SK-N-SH (cell line): Measurements from ENCODE around the gene GABRB1. TPM values are rescaled to one million over a fixed set of nuclear protein-coding genes. Genes with fewer than 3 reads are reported as not detected.

Experiments used
- CTCF ChIA-PET: fragments of 300-600, 350-600 bp; formaldehyde crosslinking; extraction: SDS; loops from one replicate; lab custom pipeline; 2021; lab: Yijun Ruan, JAX
- POLR2A ChIA-PET: fragments of 350-600 bp; sonication (Branson Sonifier 250); formaldehyde crosslinking; extraction: SDS; loops from one replicate; lab custom pipeline; 2020; ENCODE audit warnings: antibody characterized with exemption, inconsistent platforms; lab: Yijun Ruan, JAX
- DNase-seq: peaks from one replicate; pipeline ENCODE4 v3.0.0; 2012
- H2AFZ ChIP-seq: fragments of 200-600 bp; sonication (generic); 2 replicates; pipeline ENCODE4 v1.8.1; 2016; ENCODE audit warnings: antibody characterized with exemption, mild to moderate bottlenecking, low read depth
- H3F3A ChIP-seq: fragments of 200-600 bp; sonication (generic); replicated peaks from 2 replicates; pipeline ENCODE3; 2016; ENCODE audit warnings: antibody characterized with exemption, mild to moderate bottlenecking; ENCODE audit not compliant: insufficient read depth
- H3K27ac ChIP-seq, 2 experiments: fragments of 200-500 bp in 1 of 2; fragments of 200-600 bp in 1 of 2; sonication (Bioruptor generic) in 1 of 2; sonication (generic), shearing (Covaris generic) in 1 of 2; 2 replicates each; pipeline versions ENCODE4 v1.5.1 to v1.6.1; 2014 to 2016; ENCODE audit warnings: low read depth in 2 of 2, inconsistent platforms in 1 of 2, low read length in 1 of 2, mild to moderate bottlenecking in 1 of 2, mixed read lengths in 1 of 2
- H3K27me3 ChIP-seq: fragments of 200-600 bp; sonication (generic), shearing (Covaris generic); 2 replicates; pipeline ENCODE4 v1.6.1; 2016; ENCODE audit warnings: mixed run types; ENCODE audit not compliant: insufficient read depth
- H3K36me3 ChIP-seq, 2 experiments: fragments of 200-500 bp in 1 of 2; fragments of 200-600 bp in 1 of 2; sonication (Bioruptor generic) in 1 of 2; sonication (generic) in 1 of 2; replicated peaks in 1 of 2; 2 replicates each; pipeline versions ENCODE3 to v1.5.1; 2014 to 2016; ENCODE audit warnings: low read length in 1 of 2, mild to moderate bottlenecking in 1 of 2; ENCODE audit not compliant: insufficient read depth in 2 of 2, control insufficient read depth in 1 of 2
- H3K4me1 ChIP-seq, 2 experiments: fragments of 200-500 bp in 1 of 2; fragments of 200-600 bp in 1 of 2; sonication (Bioruptor generic) in 1 of 2; sonication (generic), shearing (Covaris generic) in 1 of 2; 2 replicates each; pipeline versions ENCODE4 v1.5.1 to v1.6.1; 2014 to 2016; ENCODE audit warnings: low read depth in 1 of 2, low read length in 1 of 2, mixed run types in 1 of 2; ENCODE audit not compliant: insufficient read depth in 2 of 2, control insufficient read depth in 1 of 2
- H3K4me2 ChIP-seq: fragments of 200-600 bp; sonication (generic), shearing (Covaris generic); 2 replicates; pipeline ENCODE4 v1.6.1; 2017; ENCODE audit warnings: mixed run types
- H3K4me3 ChIP-seq, 2 experiments: fragments of 200-500 bp in 1 of 2; fragments of 200-600 bp in 1 of 2; sonication (Bioruptor generic) in 1 of 2; sonication (generic), shearing (Covaris generic) in 1 of 2; 2 replicates each; pipeline versions ENCODE4 v1.5.1 to v1.8.1; 2014 to 2016; ENCODE audit warnings: low read depth in 2 of 2, inconsistent platforms in 1 of 2, low read length in 1 of 2, mild to moderate bottlenecking in 1 of 2, mixed read lengths in 1 of 2, moderate library complexity in 1 of 2
- H3K79me2 ChIP-seq: fragments of 200-600 bp; sonication (generic); 2 replicates; pipeline ENCODE4 v1.8.1; 2017; ENCODE audit warnings: mild to moderate bottlenecking; ENCODE audit not compliant: insufficient read depth
- H3K9ac ChIP-seq: fragments of 200-600 bp; sonication (generic); 2 replicates; pipeline ENCODE4 v1.6.1; 2017; ENCODE audit warnings: mixed run types
- H3K9me2 ChIP-seq: fragments of 200-600 bp; sonication (generic); 2 replicates; pipeline ENCODE4 v1.6.1; 2017; ENCODE audit warnings: mixed run types
- H3K9me3 ChIP-seq: fragments of 200-600 bp; sonication (generic); 2 replicates; pipeline ENCODE4 v1.6.1; 2017; ENCODE audit warnings: mixed run types, mild to moderate bottlenecking, moderate library complexity
- H4K20me1 ChIP-seq: fragments of 200-600 bp; sonication (generic); 2 replicates; pipeline ENCODE4 v1.6.1; 2017; ENCODE audit warnings: mild to moderate bottlenecking, mixed run types; ENCODE audit not compliant: insufficient read depth
- CHD2 ChIP-seq: fragments of 150-350 bp; IDR thresholded peaks from 2 replicates; pipeline ENCODE4 v1.6.1; 2018; ENCODE audit warnings: low read length; ENCODE audit not compliant: partially characterized antibody
- EZH2phosphoT487 ChIP-seq: fragments of 200-600 bp; sonication (generic); IDR thresholded peaks from 2 replicates; pipeline ENCODE4 v1.6.1; 2017; ENCODE audit warnings: low read depth, mixed run types, mild to moderate bottlenecking, antibody characterized with exemption, moderate library complexity, borderline replicate concordance
- FOSL2 ChIP-seq: IDR thresholded peaks from 2 replicates; pipeline ENCODE4 v1.4.0; 2012; ENCODE audit warnings: low read depth, mild to moderate bottlenecking, moderate library complexity, borderline replicate concordance
- MEF2A ChIP-seq: IDR thresholded peaks from 2 replicates; pipeline ENCODE4 v1.4.0; 2012; ENCODE audit warnings: low read depth, borderline replicate concordance
- NFIC ChIP-seq: IDR thresholded peaks from 2 replicates; pipeline ENCODE4 v1.4.0; 2012; ENCODE audit warnings: borderline replicate concordance
- RAD21 ChIP-seq: IDR thresholded peaks from 2 replicates; pipeline ENCODE4 v1.6.1; 2012; ENCODE audit warnings: mild to moderate bottlenecking, low read length
- RCOR1 ChIP-seq: fragments of 150-350 bp; IDR thresholded peaks from 2 replicates; pipeline ENCODE4 v1.6.1; 2017; ENCODE audit warnings: antibody characterized with exemption, low read length
- RFX5 ChIP-seq: IDR thresholded peaks from 2 replicates; pipeline ENCODE4 v1.6.1; 2012; ENCODE audit warnings: mild to moderate bottlenecking, improper control_type of control experiment, low read length
- RXRA ChIP-seq: IDR thresholded peaks from 2 replicates; pipeline ENCODE4 v1.4.0; 2012; ENCODE audit warnings: low read depth, mild to moderate bottlenecking, borderline replicate concordance
- SIN3A ChIP-seq: IDR thresholded peaks from 2 replicates; pipeline ENCODE4 v1.6.1; 2012; ENCODE audit warnings: low read depth, mild to moderate bottlenecking, low read length, moderate library complexity, borderline replicate concordance
- YY1 ChIP-seq: IDR thresholded peaks from 2 replicates; pipeline ENCODE4 v1.4.0; 2012; ENCODE audit warnings: low read depth, mild to moderate bottlenecking
- WGBS: methylation state at CpG from one replicate; pipeline ENCODE4 v1.1.6; 2017; ENCODE audit warnings: low lambda C conversion rate; 5-methylcytosine and 5-hydroxymethylcytosine counted together
- polyA plus RNA-seq, 3 experiments: library from polyadenylated mRNA; depleted of rRNA; stranded (reverse); fragments of >200 nt; gene quantifications; 2 replicates each; pipeline ENCODE4 v1.2.3, GENCODE V29; 2012
- TF ChIP-seq, protein P1 (sequence below): IDR thresholded peaks from 2 replicates; pipeline ENCODE4 v1.4.0; 2012; ENCODE audit warnings: low read depth
- TF ChIP-seq, protein P2 (sequence below): IDR thresholded peaks from 2 replicates; pipeline ENCODE4 v1.4.0; 2012; ENCODE audit warnings: low read depth, borderline replicate concordance
- TF ChIP-seq, protein P3 (sequence below): fragments of 150-350 bp; IDR thresholded peaks from 2 replicates; pipeline ENCODE4 v1.6.1; 2016; ENCODE audit warnings: mild to moderate bottlenecking, low read depth, low read length
- TF ChIP-seq, protein P4 (sequence below): IDR thresholded peaks from 2 replicates; pipeline ENCODE4 v1.4.0; 2012; ENCODE audit warnings: low read depth, borderline replicate concordance
- TF ChIP-seq, protein P5 (sequence below): fragments of 150-350 bp; IDR thresholded peaks from 2 replicates; pipeline ENCODE4 v1.6.1; 2017; ENCODE audit warnings: antibody characterized with exemption, low read length, low read depth, borderline replicate concordance

Gene GABRB1
- polyA plus RNA-seq, 1 of the 3 experiments (the other 2 are of a cell fraction) = not detected

DNA sequence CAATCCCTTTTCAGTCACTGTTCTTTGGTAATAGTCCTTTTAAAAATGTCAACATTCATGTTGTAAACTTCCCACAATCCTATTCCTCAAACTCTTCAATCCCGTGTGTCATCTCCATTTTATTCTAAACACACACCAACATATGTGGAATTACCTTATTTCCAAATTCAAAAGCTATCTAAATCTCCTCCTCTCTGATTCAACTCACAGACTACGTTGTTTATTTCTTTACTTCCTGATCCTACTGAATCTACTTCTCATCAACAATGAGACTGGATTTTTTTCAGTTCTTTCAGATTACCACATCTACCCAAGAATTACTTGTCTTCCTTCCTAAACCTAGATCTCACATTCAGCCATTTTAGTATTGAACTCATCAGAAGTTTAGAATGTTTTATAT lies 188.2 kb downstream of the GABRB1 start:
- POLR2A ChIA-PET = no interaction called here
- DNase-seq = no peak
- Histone ChIP-seq H3K27me3 (no peaks in the 10 kb centered on the region), H3K4me3 (no peak overlapping the region), H3K36me3 (no peaks in the 10 kb centered on the region), H3K4me2 (no peak overlapping the region), H3K9ac (no peak overlapping the region), H4K20me1 (no peaks in the 10 kb centered on the region), H3K27ac (no peak overlapping the region), H3K9me2 (no peaks in the 10 kb centered on the region), H3K79me2 (no peaks in the 10 kb centered on the region), H3K4me1 (peaks cover 0 to 14% of the 10 kb centered on the region in 2 experiments; a peak in 1 of 4 replicates), H2AFZ (no peak overlapping the region), H3K9me3 (no peaks in the 10 kb centered on the region), H3F3A (peaks cover 20% of the 10 kb centered on the region)
- TF ChIP-seq RAD21 (no peak), YY1 (no peak), FOSL2 (no peak), EZH2phosphoT487 (no peak), RXRA (no peak), CHD2 (no peak), RFX5 (no peak), RCOR1 (no peak), NFIC (no peak), MEF2A (no peak), SIN3A (no peak)
- TF ChIP-seq, protein P1, sequence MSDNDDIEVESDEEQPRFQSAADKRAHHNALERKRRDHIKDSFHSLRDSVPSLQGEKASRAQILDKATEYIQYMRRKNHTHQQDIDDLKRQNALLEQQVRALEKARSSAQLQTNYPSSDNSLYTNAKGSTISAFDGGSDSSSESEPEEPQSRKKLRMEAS = no peak
- TF ChIP-seq, protein P2, sequence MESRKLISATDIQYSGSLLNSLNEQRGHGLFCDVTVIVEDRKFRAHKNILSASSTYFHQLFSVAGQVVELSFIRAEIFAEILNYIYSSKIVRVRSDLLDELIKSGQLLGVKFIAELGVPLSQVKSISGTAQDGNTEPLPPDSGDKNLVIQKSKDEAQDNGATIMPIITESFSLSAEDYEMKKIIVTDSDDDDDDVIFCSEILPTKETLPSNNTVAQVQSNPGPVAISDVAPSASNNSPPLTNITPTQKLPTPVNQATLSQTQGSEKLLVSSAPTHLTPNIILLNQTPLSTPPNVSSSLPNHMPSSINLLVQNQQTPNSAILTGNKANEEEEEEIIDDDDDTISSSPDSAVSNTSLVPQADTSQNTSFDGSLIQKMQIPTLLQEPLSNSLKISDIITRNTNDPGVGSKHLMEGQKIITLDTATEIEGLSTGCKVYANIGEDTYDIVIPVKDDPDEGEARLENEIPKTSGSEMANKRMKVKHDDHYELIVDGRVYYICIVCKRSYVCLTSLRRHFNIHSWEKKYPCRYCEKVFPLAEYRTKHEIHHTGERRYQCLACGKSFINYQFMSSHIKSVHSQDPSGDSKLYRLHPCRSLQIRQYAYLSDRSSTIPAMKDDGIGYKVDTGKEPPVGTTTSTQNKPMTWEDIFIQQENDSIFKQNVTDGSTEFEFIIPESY = no peak
- TF ChIP-seq, protein P3, sequence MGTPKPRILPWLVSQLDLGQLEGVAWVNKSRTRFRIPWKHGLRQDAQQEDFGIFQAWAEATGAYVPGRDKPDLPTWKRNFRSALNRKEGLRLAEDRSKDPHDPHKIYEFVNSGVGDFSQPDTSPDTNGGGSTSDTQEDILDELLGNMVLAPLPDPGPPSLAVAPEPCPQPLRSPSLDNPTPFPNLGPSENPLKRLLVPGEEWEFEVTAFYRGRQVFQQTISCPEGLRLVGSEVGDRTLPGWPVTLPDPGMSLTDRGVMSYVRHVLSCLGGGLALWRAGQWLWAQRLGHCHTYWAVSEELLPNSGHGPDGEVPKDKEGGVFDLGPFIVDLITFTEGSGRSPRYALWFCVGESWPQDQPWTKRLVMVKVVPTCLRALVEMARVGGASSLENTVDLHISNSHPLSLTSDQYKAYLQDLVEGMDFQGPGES = no peak
- TF ChIP-seq, protein P4, sequence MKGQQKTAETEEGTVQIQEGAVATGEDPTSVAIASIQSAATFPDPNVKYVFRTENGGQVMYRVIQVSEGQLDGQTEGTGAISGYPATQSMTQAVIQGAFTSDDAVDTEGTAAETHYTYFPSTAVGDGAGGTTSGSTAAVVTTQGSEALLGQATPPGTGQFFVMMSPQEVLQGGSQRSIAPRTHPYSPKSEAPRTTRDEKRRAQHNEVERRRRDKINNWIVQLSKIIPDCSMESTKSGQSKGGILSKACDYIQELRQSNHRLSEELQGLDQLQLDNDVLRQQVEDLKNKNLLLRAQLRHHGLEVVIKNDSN = no peak
- TF ChIP-seq, protein P5, sequence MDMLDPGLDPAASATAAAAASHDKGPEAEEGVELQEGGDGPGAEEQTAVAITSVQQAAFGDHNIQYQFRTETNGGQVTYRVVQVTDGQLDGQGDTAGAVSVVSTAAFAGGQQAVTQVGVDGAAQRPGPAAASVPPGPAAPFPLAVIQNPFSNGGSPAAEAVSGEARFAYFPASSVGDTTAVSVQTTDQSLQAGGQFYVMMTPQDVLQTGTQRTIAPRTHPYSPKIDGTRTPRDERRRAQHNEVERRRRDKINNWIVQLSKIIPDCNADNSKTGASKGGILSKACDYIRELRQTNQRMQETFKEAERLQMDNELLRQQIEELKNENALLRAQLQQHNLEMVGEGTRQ = no peak
- CTCF ChIA-PET = no interaction called here
- 43% methylated on average over 2 of the region's 2 CpGs for WGBS
